ENCODE measurements around the gene FRS2. TPM values are rescaled to one million over a fixed set of nuclear protein-coding genes. Genes with fewer than 3 reads are reported as not detected.

FRS2 gene
- total and polyA plus RNA-seq, 9 of the 15 experiments (the other 6 are each of a cell fraction or from before 2014, with no cell fraction given) = 1.0 to 9.1 (median 6.0) TPM

DNA sequence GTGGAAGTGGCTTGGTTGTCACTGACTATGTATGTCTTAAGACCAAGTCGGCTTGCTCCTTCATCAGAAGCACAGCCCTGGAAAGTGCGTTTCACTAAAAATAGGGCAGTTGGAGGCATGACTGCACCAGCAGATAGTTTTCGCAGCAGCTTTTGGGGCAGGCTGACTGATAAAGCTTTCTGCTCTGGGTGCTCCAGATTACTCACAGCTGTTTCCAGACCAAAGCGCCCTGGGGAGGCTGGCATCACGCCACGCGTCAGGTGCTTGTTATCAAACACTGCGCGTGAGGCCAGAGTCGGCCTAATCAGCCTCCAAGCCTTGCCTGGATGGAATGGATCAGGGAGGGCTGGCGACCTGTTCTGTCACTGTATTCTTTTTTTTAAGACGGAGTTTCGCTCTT is 153.8 kb downstream of the FRS2 start (continued):
- TF ChIP-seq HCFC1 (IDR thresholded peaks at IDR 0.05; ENCODE audit: low read depth, low read length) (no peak), MEF2A (IDR thresholded peaks at IDR 0.05; ENCODE audit: control insufficient read depth, low read depth, low read length) (peak; percentile 91), ZNF143 (CRISPR knock-in tag; IDR thresholded peaks at IDR 0.05) (no peak), ZNF592 (IDR thresholded peaks at IDR 0.05) (peak; percentile 58; the same call in 1 of the 2 replicates), SFPQ (IDR thresholded peaks at IDR 0.05; ENCODE audit: low read depth, low read length) (no peak), MTA3 (IDR thresholded peaks at IDR 0.05; ENCODE audit: borderline replicate concordance) (peak; percentile 92), ZNF644 (tag; IDR thresholded peaks at IDR 0.05; ENCODE audit: low read depth) (peak; percentile 98), ZNF124 (CRISPR knock-in tag; IDR thresholded peaks at IDR 0.05) (no peak), NFYB (IDR thresholded peaks at IDR 0.05; ENCODE audit: extremely low read depth, insufficient read length) (no peak), ZNF436 (CRISPR knock-in tag; IDR thresholded peaks at IDR 0.05) (no peak), SRF (CRISPR knock-in tag; IDR thresholded peaks at IDR 0.05) (no peak), ZNF253 (CRISPR knock-in tag; conservative IDR thresholded peaks at IDR 0.05) (no peak), TEAD4 (IDR thresholded peaks at IDR 0.05; ENCODE audit: low read length) (peak; percentile 99), TEAD4 (CRISPR knock-in tag; IDR thresholded peaks at IDR 0.05; ENCODE audit: borderline replicate concordance) (no peak), FIP1L1 (IDR thresholded peaks at IDR 0.05; ENCODE audit: low read depth, low read length, poor library complexity, severe bottlenecking) (no peak)
- TF ChIP-seq, protein P1, sequence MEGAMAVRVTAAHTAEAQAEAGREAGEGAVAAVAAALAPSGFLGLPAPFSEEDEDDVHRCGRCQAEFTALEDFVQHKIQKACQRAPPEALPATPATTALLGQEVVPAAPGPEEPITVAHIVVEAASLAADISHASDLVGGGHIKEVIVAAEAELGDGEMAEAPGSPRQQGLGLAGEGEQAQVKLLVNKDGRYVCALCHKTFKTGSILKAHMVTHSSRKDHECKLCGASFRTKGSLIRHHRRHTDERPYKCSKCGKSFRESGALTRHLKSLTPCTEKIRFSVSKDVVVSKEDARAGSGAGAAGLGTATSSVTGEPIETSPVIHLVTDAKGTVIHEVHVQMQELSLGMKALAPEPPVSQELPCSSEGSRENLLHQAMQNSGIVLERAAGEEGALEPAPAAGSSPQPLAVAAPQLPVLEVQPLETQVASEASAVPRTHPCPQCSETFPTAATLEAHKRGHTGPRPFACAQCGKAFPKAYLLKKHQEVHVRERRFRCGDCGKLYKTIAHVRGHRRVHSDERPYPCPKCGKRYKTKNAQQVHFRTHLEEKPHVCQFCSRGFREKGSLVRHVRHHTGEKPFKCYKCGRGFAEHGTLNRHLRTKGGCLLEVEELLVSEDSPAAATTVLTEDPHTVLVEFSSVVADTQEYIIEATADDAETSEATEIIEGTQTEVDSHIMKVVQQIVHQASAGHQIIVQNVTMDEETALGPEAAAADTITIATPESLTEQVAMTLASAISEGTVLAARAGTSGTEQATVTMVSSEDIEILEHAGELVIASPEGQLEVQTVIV (CRISPR knock-in tag; IDR thresholded peaks at IDR 0.05; ENCODE audit: borderline replicate concordance) = no peak
- TF ChIP-seq, protein P2, sequence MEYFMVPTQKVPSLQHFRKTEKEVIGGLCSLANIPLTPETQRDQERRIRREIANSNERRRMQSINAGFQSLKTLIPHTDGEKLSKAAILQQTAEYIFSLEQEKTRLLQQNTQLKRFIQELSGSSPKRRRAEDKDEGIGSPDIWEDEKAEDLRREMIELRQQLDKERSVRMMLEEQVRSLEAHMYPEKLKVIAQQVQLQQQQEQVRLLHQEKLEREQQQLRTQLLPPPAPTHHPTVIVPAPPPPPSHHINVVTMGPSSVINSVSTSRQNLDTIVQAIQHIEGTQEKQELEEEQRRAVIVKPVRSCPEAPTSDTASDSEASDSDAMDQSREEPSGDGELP (CRISPR knock-in tag; IDR thresholded peaks at IDR 0.05; ENCODE audit: borderline replicate concordance) = peak; percentile 100

All from K562 (cell line).